Peyer's patch (tissue), 4 donors: ENCODE measurements around the gene PPP1CB.

ENCODE experiments used
- POLR2A ChIP-seq, 2 donors: fragments of 450-650 bp; IDR thresholded peaks; one replicate each; pipeline ENCODE4 v1.5.1; 2017; ENCODE audit warnings: antibody characterized with exemption in 2 of 2, mild to moderate bottlenecking in 2 of 2, moderate library complexity in 2 of 2
- TF ChIP-seq, protein P1 (sequence below), 6 experiments: fragments of 450-650 bp in 4 of 6; fragments of 200-600 bp in 2 of 6; sonication (generic) in 1 of 6; IDR thresholded peaks; one replicate each; pipeline ENCODE4 v1.5.1; 2017 to 2019; ENCODE audit warnings: antibody characterized with exemption in 6 of 6, mild to moderate bottlenecking in 3 of 6, moderate library complexity in 1 of 6

DNA sequence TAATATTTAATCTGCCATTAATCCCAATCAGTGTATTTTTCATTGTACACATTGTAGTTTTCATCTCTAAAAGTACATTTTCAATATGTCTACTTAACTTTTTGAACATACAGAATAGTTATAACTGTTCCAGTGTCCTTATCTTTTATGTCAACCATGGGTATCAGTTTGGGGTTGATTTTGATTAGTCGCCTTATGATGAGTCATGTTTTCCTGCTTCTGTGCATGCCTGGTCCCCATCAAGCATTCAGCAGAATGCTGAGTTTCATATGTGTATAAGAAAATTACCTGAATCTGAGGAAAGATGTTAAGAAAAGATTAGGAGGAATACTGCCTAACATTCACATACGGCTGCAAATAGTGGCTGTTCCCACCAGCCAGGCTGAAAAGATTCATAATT is 76.8 kb downstream of the PPP1CB start:
- TF ChIP-seq POLR2A (IDR thresholded peaks at IDR 0.05): no peak
- TF ChIP-seq, protein P1, sequence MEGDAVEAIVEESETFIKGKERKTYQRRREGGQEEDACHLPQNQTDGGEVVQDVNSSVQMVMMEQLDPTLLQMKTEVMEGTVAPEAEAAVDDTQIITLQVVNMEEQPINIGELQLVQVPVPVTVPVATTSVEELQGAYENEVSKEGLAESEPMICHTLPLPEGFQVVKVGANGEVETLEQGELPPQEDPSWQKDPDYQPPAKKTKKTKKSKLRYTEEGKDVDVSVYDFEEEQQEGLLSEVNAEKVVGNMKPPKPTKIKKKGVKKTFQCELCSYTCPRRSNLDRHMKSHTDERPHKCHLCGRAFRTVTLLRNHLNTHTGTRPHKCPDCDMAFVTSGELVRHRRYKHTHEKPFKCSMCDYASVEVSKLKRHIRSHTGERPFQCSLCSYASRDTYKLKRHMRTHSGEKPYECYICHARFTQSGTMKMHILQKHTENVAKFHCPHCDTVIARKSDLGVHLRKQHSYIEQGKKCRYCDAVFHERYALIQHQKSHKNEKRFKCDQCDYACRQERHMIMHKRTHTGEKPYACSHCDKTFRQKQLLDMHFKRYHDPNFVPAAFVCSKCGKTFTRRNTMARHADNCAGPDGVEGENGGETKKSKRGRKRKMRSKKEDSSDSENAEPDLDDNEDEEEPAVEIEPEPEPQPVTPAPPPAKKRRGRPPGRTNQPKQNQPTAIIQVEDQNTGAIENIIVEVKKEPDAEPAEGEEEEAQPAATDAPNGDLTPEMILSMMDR (IDR thresholded peaks at IDR 0.05): no peak
